Neural crest cell (in vitro differentiated cells): ENCODE measurements around the gene MKX. TPM values are rescaled to one million over a fixed set of nuclear protein-coding genes. Genes with fewer than 3 reads are reported as not detected.

Experiments used
- DNase-seq: peaks from one replicate; pipeline ENCODE4 v3.0.0; 2021; ENCODE audit warnings: low read depth, mixed read lengths, low spot score
- H3K27ac Mint-ChIP-seq: one replicate; pipeline ENCODE4 v1.8.0; 2021; ENCODE audit warnings: mild to moderate bottlenecking, mixed read lengths; ENCODE audit not compliant: unreplicated experiment
- H3K27me3 Mint-ChIP-seq: 2 replicates; pipeline ENCODE4 v1.8.0; 2021; ENCODE audit warnings: low read depth, mild to moderate bottlenecking, mixed read lengths
- H3K36me3 Mint-ChIP-seq: 2 replicates; pipeline ENCODE4 v1.8.0; 2021; ENCODE audit warnings: low read depth, mild to moderate bottlenecking, mixed read lengths
- H3K4me1 Mint-ChIP-seq: 2 replicates; pipeline ENCODE4 v1.8.0; 2021; ENCODE audit warnings: mixed read lengths
- H3K4me3 Mint-ChIP-seq: one replicate; pipeline ENCODE4 v1.8.0; 2021; ENCODE audit warnings: mild to moderate bottlenecking, mixed read lengths
- H3K9me3 Mint-ChIP-seq: 2 replicates; pipeline ENCODE4 v1.8.0; 2021; ENCODE audit warnings: mixed read lengths
- CTCF ChIP-seq: fragments of 200-600 bp; sonication (generic); conservative IDR thresholded peaks from 2 replicates; pipeline ENCODE4 v1.5.0; 2021; ENCODE audit warnings: antibody characterized with exemption, mild to moderate bottlenecking
- long read RNA-seq: library from polyadenylated mRNA; unstranded; transcript quantifications from one replicate; pipeline ENCODE4 v2.0.0, GENCODE V29; 2020
- total RNA-seq: library from RNA; stranded (reverse); gene quantifications from 2 replicates; pipeline ENCODE4 v1.2.1, GENCODE V29; 2021

Gene MKX, protein sequence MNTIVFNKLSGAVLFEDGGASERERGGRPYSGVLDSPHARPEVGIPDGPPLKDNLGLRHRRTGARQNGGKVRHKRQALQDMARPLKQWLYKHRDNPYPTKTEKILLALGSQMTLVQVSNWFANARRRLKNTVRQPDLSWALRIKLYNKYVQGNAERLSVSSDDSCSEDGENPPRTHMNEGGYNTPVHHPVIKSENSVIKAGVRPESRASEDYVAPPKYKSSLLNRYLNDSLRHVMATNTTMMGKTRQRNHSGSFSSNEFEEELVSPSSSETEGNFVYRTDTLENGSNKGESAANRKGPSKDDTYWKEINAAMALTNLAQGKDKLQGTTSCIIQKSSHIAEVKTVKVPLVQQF
- total RNA-seq, result 0.30 TPM in 1 of 2 replicates, not detected in the other
- long read RNA-seq, result 0 reads

GRCh38 chr10:27745732-27746396 is at the start of gene MKX:
Gene MKX (minus strand): TSS chr10:27745819. CDS start chr10:27743415, 2,404 bp downstream.
- Mint-ChIP-seq H3K4me1 (peaks cover 35% of the 10 kb centered on the region), H3K27me3 (peaks cover 97% of the 10 kb centered on the region), H3K4me3 (peak within 1 kb of the TSS; percentile 89), H3K27ac (no peak within 1 kb of the TSS), H3K9me3 (no peaks in the 10 kb centered on the region), H3K36me3 (no peaks in the 10 kb centered on the region)
- TF ChIP-seq CTCF, result no peak
- peak; percentile 70 for DNase-seq

DNA sequence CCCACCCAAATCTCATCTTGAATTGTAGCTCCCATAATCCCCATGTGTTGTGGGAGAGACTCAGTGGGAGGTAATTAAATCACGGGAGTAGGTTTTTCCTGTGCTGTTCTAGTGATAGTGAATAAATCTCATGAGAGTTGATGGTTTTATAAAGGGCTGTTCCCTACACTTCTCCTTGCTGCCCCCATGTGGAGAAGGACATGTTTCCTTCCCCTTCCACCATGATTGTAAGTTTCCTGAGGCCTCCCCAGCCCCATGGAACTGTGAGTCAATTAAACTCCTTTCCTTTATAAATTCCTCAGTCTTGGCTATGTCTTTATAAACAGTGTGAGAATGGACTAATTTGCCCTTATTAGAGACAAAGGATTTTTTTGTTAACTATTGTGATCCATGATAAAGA is 48.5 kb upstream of the MKX start:
- Mint-ChIP-seq H3K27me3 (no peaks in the 10 kb centered on the region), H3K36me3 (no peaks in the 10 kb centered on the region), H3K27ac (no peak overlapping the region), H3K4me1 (no peaks in the 10 kb centered on the region), H3K4me3 (no peak overlapping the region), H3K9me3 (no peaks in the 10 kb centered on the region)
- TF ChIP-seq CTCF, result peak; percentile 41
- no peak for DNase-seq

DNA sequence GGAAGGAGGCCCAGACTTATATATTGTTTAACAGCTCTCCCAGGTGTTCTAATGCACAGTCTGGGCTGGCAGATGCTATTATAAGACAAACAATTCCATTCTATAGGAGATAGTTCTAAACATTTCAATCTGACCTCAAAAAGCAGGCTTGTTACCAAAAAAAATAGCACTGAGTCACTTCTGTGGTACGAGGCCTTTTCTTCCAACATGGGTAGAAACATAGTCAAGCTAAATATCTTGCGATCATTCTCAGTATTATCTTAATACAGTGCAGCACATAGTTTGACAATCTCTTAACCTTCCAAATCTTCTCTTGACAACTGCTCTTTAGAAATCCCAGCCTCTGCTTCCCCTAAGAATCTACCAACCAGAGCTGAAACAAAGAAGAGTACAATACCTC is 46.6 kb upstream of the MKX start:
- Mint-ChIP-seq H3K4me1 (no peaks in the 10 kb centered on the region), H3K27ac (no peak overlapping the region), H3K36me3 (no peaks in the 10 kb centered on the region), H3K4me3 (no peak overlapping the region), H3K27me3 (no peaks in the 10 kb centered on the region), H3K9me3 (no peaks in the 10 kb centered on the region)
- no peak for TF ChIP-seq CTCF
- DNase-seq, result no peak

GRCh38 chr10:27784272-27784671 is 38.7 kb upstream of the MKX start:
- Mint-ChIP-seq H3K9me3 (peaks cover 6% of the 10 kb centered on the region), H3K36me3 (no peaks in the 10 kb centered on the region), H3K27ac (no peak overlapping the region), H3K27me3 (no peaks in the 10 kb centered on the region), H3K4me3 (no peak overlapping the region), H3K4me1 (no peaks in the 10 kb centered on the region)
- DNase-seq, result no peak
- no peak for TF ChIP-seq CTCF

DNA sequence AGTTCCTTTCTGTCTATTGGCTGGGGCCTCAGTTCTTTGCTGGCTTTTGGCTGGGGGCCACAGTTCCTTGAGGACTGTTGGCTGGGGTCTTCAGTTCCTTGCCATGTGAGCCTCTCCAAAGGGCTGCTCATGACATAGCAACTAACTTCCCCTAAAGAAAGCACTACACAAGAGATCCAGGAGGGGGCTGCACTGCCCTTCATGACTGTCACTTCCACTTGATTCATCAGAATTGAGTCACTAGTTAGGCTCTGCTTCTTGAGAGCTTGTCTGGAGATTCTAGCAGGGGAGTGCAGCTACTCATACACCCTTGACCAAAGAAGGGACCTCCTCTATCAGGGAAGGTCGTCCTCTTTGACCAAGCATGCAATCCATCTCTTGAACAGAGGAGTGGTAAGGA is 38.0 kb upstream of the MKX start:
- no peaks in the 10 kb centered on the region for H3K36me3 Mint-ChIP-seq
- no peak overlapping the region for H3K27ac Mint-ChIP-seq
- no peak for DNase-seq
- peak; percentile 45 for TF ChIP-seq CTCF
- H3K9me3 Mint-ChIP-seq, result peaks cover 6% of the 10 kb centered on the region
- H3K4me3 Mint-ChIP-seq, result no peak overlapping the region
- no peaks in the 10 kb centered on the region for H3K4me1 Mint-ChIP-seq
- no peaks in the 10 kb centered on the region for H3K27me3 Mint-ChIP-seq
